Fibroblast of pulmonary artery (primary cell): Measurements from ENCODE around the gene PPP2R2C.

Experiments
- DNase-seq: peaks from one replicate; pipeline ENCODE4 v3.0.0-alpha.2; 2010; ENCODE audit warnings: low read depth
- H3K4me3 ChIP-seq: replicated peaks from 2 replicates; pipeline ENCODE4 v1.5.1; 2011; ENCODE audit warnings: low read depth, mild to moderate bottlenecking, control low read depth, low read length, moderate library complexity
- CTCF ChIP-seq: IDR thresholded peaks from 2 replicates; pipeline ENCODE4 v1.5.1; 2011; ENCODE audit warnings: mild to moderate bottlenecking, control low read depth, low read length, inconsistent platforms; ENCODE audit errors: missing control alignments

The PPP2R2C gene

GRCh38 chr4:6339818-6340445, 132.5 kb downstream of the PPP2R2C start:
- H3K4me3 ChIP-seq: no peak overlapping the region
- TF ChIP-seq CTCF: no peak
- no peak for DNase-seq

- no peak overlapping the region for H3K4me3 ChIP-seq
- no peak for DNase-seq
- TF ChIP-seq CTCF: no peak
Measured at GRCh38 chr4:6338951-6339817, 133.2 kb downstream of the PPP2R2C start.

- no peak for TF ChIP-seq CTCF
- no peak overlapping the region for H3K4me3 ChIP-seq
- DNase-seq: no peak
Measured at GRCh38 chr4:6338175-6338950, 134.1 kb downstream of the PPP2R2C start.

- no peak for DNase-seq
- no peak for TF ChIP-seq CTCF
- H3K4me3 ChIP-seq: no peak overlapping the region
Measured at GRCh38 chr4:6337331-6337935, 135.0 kb downstream of the PPP2R2C start.

GRCh38 chr4:6336166-6336565, 136.2 kb downstream of the PPP2R2C start:
- no peak for TF ChIP-seq CTCF
- no peak overlapping the region for H3K4me3 ChIP-seq
- DNase-seq: no peak

GRCh38 chr4:6335040-6335590, 137.3 kb downstream of the PPP2R2C start:
- DNase-seq: no peak
- H3K4me3 ChIP-seq: no peak overlapping the region
- TF ChIP-seq CTCF: no peak
